ENCODE measurements around the gene NFASC.

Gene NFASC

DNA sequence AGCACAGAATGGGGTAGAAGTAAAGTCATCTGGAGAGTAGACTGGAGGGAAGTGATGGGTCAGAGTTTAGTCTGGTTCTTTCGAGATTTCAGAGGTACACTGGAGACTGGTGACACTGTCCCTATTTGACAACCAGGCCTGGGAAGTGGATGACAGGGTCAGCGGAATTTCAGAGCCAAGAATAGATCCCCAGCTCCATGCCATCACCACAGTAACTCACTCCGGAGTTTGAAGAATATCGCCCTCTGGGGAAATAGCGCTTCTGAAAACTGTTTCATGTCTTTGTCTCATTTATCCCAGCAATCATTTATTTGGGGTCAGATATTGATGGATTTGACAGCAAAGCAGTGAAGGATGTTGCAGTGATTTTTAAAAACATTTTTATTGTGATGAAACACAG, 7.6 kb upstream of the NFASC start:
- DNase-seq, result no peak

DNA sequence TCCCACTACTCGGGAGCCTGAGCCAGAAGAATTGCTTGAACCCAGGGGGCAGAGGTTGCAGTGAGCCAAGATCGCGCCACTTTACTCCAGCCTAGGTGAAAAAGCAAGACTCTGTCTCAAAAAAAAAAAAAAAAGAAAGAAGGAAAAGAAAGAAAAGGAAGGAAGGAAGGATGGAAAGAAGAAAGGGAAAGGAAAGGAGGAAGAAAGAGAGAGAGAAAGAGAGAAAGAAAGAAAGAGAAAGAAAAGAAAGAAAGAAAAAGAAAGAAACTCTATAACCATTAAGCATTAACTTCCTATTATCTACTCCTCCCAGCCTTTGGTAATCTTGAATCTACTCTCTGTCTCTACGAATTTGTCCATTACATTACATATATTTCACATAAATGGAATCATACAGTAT, 6.9 kb upstream of the NFASC start:
- DNase-seq, result no peak

DNA sequence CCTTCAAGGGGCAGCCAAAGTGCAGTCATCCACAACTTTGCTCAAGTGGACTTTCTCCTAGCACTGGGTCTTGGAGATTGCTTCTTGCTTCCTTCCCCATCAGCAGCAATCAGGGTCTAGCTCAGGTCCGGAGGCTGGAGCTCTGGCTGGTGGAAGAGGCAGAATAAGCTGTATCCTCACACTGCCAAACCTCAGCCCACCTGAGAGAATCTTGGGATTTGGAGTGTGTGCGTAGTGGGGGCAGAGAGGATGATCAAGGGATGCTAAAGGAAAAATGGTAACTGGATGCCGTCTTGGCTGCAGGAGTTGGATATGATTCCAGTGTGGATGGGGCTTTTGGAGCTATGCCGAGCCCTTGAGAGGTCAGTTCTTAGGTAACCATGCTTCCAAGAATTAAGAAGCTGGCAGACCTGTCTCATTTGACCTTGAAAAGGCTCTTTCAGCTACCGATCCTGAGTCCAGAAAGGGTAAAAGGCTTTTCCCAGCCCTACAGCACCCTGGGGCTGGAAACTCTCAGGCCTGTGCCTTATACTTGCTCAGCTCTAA, 4.5 kb upstream of the NFASC start:
- no peak for DNase-seq

DNA sequence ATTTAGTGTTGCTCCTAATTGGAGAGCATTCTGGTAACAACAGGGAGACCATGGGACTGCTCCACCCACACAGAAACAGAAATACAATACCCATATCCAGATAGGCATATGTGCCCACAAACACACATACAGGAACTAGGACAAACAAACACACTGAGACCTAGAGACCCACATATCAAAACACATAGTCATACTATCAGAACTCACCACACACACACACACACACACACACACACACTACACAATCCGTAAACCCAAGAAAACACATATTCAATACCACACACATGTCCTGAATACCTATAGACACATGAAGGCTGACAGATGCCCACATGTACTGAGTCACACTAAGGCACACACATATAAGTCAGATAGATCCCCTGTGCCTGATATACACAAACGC, 3.5 kb upstream of the NFASC start:
- DNase-seq, result no peak

DNA sequence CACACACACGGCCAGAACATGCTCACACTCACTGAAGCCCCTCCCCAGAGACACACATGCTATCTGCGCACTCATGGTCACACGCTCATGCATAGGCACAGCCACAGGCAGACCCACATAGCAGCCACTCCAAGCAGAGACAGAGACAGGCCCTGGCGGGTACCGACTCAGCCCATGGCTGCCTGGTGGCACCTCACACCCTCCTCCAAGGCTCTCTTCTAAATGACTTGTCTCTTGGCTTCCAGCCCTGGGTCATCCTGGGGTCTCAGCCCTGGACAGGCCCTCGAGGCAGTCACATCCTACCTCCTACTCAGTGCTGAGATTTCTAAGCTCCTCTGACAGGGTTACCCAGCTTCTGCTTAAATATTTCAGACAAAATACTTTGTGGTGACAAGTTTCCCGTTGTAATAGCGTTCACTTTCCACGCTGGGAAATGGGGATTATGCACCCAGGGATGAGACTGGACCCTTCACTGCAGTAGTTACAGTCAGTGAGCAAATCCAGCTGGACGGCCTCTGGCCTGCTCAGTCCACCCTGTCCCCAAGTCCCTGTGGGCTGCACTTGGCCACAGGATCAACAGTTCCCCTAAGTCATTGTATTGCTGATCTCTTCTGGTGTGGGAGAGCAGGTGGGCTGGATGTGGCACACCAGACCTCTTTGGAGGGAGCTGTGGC, 2.9 kb upstream of the NFASC start:
- DNase-seq, result no peak

DNA sequence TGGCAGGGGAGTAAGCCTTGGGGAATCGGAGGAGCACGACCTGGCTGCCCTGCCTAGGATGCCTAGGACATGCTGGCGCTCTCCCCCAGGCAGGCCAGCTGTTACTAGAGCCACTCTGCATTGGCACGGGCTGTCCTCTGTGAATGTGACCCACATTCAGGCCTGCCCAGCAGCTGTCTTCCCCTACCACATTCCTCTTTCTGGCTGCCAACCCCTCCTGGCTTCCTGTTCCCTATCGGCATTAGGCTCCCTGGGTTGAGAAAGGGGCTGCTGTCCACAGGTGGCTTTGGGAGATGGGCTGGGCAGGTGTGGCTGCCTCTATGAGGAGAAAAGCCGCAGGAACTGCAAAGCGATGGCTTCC, 2.3 kb upstream of the NFASC start:
- no peak for DNase-seq

DNA sequence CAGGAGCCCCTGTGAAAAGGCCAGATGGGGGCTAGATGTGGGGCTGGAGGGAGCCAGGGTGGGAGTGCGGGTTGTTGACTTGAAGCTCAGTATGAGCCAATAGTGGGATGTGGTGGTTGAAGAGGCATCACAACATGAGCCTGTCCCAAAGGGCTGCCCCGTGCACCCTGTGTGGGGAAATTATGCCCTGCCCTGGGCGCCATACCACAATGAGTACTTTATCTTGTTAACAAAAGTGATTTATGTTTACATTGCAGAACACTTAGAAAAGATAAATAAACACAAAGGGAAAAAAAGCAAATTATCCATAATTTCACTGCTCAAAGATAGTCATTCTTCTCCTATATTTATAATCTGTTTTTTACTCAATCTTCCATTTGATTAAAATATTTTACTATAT, 1.6 kb upstream of the NFASC start:
- no peak for DNase-seq

DNA sequence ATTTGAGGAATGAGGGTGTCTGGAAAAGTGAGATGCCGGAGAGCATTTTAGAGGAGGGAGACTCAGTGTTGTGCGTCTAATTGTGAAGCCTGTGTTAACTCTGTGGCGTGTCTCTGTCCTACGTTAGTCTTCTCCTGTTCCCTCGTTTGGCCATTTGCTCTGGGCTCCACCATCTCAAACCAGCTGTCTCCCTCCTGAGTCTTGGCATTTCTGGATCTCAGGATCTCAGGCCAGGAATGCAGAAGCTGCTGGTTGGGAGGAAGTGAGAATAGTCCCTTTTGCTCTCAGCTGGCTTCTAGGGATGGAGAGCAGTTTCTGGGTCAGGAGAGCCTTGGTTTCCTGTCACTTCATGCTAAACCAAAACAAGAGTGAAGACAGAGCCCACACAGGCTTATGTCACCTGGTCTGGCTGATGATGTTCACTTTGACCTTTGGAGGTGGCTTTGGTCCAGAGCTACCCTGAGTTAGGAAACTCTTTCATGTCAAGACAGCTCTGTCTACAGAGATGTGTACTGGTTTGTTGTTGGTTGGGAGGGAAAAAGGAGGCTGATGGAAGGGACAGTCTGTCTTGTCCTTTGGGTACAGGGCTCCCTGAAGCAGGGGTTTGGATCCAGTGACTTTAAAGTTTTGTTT, 859 bp downstream of the NFASC start:
- DNase-seq, result no peak

DNA sequence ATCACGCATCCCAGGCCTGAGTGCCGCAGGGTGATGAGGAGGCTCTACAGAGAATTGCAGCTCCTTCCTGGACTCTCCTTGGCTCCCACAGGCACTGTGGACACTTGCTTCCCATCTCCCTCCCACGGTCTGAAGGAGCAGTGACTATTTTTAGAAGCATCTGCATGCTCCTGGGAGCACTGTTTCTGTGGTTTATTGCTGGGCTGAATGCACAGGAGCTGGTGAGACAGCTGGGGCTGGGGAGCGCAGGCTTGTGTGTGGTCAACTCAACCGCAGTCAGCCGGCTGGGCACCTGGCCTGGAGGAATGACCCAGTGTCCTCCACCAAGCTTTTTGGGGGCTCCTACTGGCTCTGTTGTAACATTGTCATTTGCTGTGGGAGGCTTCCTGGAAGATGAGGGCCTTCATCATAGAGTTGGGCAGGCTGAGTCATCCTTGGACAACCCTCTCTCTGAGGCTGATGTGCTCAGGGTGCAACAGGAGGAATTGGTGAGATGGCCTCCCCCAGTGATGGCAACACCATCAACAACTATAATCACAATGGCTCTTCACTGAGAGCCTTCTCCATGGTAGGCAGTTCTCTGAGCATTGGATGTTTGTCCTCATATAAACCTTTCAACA, 1.7 kb downstream of the NFASC start:
- no peak for DNase-seq

DNA sequence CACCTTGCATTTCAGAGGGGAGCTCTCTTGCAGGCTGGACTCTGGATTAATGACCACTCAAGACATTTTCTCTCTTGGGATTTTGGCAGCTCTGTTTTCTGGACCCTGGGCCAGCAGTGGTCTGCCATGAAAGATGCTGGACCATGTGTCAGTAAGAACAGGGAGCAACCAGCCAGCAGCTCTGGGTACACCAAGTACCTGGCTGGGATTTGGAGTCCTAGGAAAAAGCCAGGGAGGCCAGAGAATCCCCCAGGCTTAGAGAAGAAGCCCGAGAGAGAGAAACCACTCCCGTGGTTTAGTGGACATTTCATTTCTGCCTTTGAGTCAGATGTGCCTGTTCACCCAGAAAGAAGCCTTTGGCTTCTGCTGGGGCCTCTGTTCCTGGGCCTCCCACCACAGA, 2.5 kb downstream of the NFASC start:
- DNase-seq, result no peak

DNA sequence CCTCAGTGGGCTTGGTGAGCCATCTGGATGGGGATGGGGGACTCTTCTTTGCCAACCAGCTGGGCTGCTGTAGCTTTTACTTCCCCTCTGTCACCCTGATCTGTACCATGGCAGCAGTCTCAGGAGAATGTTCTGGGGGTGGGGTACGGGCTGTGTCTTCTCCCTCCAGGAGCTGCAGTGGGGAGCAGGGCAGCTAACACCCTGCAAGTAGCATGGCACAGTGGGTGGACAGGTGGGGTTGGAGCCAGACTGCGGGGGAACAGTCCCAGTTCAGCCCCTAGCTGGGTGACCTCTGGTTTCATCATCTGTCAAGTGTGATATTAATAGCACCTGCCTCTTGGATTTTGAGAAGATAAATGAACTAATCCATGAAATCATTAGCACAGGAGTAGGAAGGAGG, 3.1 kb downstream of the NFASC start:
- DNase-seq, result no peak

DNA sequence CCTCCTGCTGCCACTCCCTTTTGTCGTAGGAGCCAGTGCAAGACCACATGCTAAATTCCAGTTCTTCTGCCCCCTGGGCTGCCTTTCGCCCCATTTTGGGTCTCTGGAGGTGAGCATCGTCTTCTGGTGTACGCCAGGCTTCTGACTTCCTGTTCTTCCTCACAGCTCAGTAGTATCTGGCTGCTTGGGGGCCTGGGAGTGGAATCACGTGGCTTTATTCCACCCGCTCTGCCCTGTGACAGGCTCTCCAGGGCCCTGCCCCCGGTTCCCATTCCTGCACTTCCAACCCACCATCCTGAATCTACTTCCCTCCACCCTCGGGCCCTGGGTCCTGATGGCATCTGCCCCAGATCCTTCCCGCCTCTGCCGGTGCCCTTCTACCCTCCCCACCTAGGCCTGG, 3.6 kb downstream of the NFASC start:
- DNase-seq, result no peak

DNA sequence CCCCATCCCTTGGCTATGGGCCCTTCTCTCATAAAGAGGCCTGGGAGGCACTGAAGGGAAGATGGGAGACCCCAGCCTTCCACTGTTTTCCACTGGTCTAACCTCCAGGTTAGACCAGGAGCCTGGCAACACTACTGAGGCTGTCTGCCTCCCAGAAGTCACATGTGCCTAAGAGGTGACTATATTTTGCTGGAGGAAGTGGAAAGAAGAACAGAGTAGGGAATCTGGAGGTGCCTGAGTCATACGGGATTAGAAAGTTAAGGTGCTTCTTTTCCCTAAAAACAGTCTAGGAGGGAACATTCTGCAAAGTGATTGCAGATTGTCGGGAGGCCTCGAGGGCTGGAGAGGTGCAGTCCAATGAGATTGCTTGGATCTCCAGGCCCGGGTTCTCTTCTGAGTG, 4.6 kb downstream of the NFASC start:
- DNase-seq, result no peak

DNA sequence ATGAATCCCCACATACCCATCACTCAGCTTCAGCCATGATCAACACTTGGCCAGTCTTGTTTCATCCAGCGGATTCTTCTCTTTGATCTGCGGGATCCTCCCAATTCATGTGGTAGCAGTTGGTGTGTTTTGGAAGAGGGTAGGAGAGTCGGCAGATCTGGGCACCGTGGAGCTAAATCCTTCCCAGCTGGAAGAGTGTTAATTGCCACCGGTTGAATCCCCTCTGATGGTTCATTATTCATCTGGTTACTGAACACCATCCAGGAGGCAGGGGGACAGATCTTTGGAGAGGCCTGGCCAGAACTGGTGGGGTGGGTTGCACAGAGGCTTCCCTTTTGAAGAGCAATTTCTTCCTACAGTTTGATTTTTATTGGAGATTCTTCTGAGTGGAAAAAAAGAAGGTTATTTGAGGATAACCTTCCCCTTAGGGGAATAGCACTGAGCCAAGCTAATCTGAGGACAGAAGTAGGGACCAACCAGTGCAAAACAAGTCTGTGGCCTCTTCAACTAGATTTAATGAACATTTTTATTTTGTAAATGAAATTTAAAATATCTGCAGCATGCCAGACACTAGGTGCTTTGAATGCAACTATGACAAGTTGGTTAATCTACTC, 8.1 kb downstream of the NFASC start:
- no peak for DNase-seq

DNA sequence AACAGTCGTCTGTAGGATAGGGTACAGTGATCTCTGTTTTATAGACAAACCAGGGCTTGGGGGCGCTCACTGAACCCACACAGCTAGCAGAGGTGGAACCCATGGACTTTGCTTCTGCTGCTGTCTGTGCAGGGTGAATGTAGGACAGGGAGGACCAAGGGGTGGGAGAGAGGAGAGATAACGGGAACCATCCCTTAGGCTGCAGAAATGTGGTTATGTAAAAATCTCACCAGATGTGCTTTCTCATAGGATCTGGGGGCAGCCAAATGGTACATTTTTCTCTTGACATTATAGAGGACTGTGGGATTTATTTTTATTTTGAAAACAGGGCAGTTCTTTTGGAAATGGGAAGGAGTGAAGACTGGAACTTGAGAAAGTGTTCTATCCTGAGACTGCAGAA, 8.7 kb downstream of the NFASC start:
- DNase-seq, result no peak

DNA sequence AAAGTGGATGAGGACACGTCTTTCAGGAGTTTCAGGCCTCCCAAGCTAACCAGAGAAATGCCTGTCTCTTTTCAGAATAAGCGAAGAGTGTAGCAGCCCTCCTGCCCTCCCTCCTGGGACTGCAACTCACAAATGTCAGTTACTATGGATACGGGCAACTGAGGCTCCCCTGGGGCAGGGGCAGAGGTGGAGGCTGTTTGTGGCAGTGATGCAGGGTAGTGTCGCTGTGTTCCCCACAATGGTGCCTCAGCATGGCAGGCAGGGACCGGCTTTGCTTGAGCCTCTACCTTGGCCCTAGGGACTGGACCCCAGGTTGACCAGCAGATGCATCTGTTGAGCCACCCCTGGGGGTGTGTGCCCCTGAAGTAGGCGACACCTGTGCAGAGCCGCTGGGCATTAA, 10.2 kb downstream of the NFASC start:
- DNase-seq, result no peak

DNA sequence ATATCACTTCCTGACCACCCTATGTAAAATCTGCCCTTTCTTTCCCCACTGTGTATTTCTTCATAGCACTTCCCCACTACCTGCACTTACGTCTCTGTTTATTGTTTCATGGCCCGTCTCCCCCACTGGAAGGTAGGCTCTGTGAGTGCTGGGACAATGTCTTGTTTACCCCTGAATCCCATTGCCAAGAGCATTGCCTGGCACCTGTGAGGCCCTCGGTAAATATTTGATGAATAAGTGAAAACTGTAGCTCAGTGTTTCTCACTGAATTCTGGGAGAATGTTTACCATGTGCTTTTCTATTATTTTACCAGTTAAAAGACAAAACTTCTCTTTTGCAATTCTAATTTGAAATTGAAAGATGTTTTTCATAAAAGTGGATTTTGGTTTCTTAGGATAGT, 11.8 kb downstream of the NFASC start:
- peak; percentile 56 for DNase-seq

DNA sequence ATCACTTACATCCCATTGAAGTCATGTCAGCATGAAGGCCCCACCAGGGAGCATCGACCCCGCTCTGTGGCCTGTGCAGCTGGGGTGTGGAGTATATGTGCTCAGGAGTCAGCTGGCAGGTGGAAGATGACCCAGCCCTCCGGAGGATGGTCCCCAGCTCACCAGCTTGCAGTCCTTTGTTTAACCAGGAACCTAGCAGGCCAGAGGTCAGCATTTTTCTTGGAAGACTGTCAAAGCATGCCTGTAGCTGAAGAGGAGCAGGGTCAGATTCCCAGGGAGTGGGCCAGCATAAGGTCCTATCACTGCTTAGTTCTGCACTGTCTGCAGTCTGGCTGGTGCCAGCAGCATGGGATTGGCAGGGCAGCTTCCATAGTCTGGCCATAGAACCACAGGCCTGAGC, 12.7 kb downstream of the NFASC start:
- no peak for DNase-seq

DNA sequence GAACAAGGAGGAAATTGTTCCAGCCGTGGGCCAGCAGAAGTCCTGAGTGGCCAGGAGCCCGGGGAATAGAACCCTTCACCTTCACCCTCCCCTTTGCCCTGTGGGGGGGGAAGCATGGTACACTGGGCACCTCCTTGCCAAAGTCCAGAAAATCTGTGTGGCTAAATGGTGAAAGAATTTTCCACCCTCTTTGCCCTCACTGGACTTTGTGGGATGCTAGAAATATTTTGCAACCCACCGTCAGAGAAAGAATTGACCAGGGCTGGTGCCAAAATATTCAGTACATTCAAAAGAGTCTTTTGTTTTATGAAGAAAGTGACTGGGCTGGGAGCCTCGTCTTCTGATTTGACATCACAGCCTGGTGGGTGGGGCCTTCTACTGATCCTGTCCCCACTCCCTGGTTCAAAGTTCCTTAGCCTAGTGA, 14.6 kb downstream of the NFASC start:
- no peak for DNase-seq

DNA sequence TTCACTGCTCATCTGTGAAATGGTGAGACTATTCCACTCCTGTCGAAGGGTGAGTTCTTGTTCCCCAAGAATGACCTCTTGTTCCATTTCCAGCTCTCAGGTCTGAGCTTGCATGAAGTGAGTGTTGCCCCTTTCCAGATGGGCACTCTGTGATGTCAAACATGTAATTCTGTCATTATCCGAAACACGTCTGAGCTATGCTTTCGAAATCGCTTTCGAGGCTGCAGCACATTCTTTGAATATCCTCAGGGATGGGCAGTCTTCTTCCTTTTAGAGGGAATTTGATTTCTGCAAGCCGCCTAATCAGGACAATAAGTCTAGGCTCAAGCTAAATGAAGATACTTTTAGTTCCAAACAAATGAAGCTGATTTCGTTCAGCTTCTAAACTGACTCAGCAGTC, 15.1 kb downstream of the NFASC start:
- no peak for DNase-seq

DNA sequence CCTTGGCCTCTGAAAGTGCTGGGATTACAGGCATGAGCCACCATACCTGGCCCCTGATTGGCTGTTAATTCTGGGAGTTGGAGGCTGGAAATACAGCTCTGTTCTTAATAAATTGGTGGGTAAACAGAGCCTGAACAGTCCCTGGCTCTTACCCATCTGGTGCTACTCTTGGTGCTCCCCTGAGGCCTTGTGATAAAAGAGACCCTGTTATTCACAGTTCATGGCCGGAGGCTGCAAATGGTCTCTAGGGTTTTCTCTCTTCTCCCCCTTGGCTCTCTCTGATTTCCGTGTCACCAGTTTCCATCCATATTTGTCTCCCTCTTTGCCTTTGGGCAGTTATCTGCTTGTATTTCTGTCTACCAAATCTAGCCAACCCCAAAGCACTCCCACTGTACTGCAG, 17.2 kb downstream of the NFASC start:
- peak; percentile 87 for DNase-seq

DNA sequence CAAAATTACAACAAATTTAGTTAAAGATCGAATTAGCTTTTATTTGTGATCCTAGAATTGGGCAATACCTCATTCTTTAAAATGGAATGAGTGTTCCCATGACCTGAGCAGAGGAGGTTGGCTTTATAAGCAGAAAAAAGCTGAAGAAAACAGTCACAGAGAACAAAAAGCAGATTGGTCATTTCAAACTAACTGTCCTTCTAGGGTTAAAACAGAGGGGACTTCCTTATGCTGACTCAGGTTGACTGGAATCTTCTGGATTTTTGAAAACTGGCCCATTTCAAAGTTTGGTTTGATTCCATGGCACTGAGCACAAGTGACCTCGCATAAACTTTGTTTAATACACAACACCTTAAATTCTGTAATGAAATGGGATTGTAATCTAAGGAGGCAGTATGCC, 17.6 kb downstream of the NFASC start:
- DNase-seq, result no peak

DNA sequence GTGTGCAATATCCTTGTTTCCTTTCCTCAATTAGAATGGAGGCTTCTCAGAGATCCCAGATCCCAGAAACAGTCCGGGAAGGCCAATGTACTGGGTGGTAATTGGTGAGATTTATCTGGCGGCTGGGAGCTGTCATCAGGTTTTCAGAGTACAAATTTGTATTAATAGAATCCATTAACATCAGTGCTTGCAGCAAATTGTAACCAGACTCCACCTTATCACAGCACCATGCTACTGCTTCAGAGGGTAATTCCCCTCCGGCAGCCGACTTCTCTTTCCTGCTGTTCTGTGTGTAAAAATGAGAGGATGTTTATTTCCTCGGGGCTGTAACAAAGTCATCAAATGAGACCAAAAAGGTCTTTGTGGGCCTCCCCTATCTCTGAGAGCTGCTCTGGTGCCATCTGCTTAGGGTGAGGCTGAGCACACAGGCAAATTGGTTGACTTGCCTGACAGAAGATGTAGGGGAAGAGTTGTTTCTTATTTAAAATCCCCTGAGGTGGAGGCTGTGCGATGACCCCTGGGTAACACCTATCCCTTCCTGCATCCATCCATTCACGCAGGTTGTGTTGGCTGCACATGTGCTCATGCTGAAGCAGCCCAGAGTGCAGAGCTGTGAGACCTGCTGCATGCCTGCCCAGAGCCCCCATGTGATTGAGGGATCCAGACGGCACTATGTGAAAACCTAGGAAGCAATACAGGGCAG, 19.2 kb downstream of the NFASC start:
- DNase-seq, result peak; percentile 27
